ENCODE measurements around the gene TPH2.

GRCh38 chr12:72010356-72010755 lies 71.7 kb downstream of the TPH2 start:
- TF ChIP-seq CTCF (IDR thresholded peaks at IDR 0.05), result no peak
- TF ChIP-seq POLR2A (IDR thresholded peaks at IDR 0.05), result no peak
